ENCODE measurements around the gene LARP4B.

Gene LARP4B

GRCh38 chr10:856416-857157, 74.9 kb downstream of the LARP4B start:
- H3K27ac ChIP-seq (ENCODE audit: insufficient read depth, low read length, poor library complexity, severe bottlenecking), result no peak overlapping the region
- no peaks in the 10 kb centered on the region for H3K4me1 ChIP-seq (ENCODE audit: control insufficient read depth, insufficient read depth, low read length, poor library complexity, severe bottlenecking)
- H3K27me3 ChIP-seq (replicated peaks; ENCODE audit: control insufficient read depth, insufficient read depth, low read length, poor library complexity, severe bottlenecking), result no peaks in the 10 kb centered on the region
- H3K36me3 ChIP-seq (ENCODE audit: control insufficient read depth, insufficient read depth, low read length), result peaks cover 8% of the 10 kb centered on the region
- no peak overlapping the region for H3K4me3 ChIP-seq (ENCODE audit: insufficient read depth, low read depth, low read length, poor library complexity, severe bottlenecking)
- no peak for DNase-seq
- no peaks in the 10 kb centered on the region for H3K9me3 ChIP-seq (ENCODE audit: control insufficient read depth, low read length)

- Histone ChIP-seq H3K36me3 (ENCODE audit: control insufficient read depth, insufficient read depth, low read length) (peaks cover 11% of the 10 kb centered on the region), H3K4me1 (ENCODE audit: control insufficient read depth, insufficient read depth, low read length, poor library complexity, severe bottlenecking) (no peaks in the 10 kb centered on the region), H3K27ac (ENCODE audit: insufficient read depth, low read length, poor library complexity, severe bottlenecking) (no peak overlapping the region), H3K9me3 (ENCODE audit: control insufficient read depth, low read length) (no peaks in the 10 kb centered on the region), H3K27me3 (replicated peaks; ENCODE audit: control insufficient read depth, insufficient read depth, low read length, poor library complexity, severe bottlenecking) (no peaks in the 10 kb centered on the region), H3K4me3 (ENCODE audit: insufficient read depth, low read depth, low read length, poor library complexity, severe bottlenecking) (no peak overlapping the region)
- no peak for DNase-seq
These were observed 75.8 kb downstream of the LARP4B start for GRCh38 chr10:855671-856070.

- H3K4me3 ChIP-seq (ENCODE audit: insufficient read depth, low read depth, low read length, poor library complexity, severe bottlenecking), result no peak overlapping the region
- DNase-seq, result no peak
- H3K4me1 ChIP-seq (ENCODE audit: control insufficient read depth, insufficient read depth, low read length, poor library complexity, severe bottlenecking), result no peaks in the 10 kb centered on the region
- H3K36me3 ChIP-seq (ENCODE audit: control insufficient read depth, insufficient read depth, low read length), result peaks cover 6% of the 10 kb centered on the region
- no peaks in the 10 kb centered on the region for H3K9me3 ChIP-seq (ENCODE audit: control insufficient read depth, low read length)
- no peaks in the 10 kb centered on the region for H3K27me3 ChIP-seq (replicated peaks; ENCODE audit: control insufficient read depth, insufficient read depth, low read length, poor library complexity, severe bottlenecking)
- H3K27ac ChIP-seq (ENCODE audit: insufficient read depth, low read length, poor library complexity, severe bottlenecking), result no peak overlapping the region
These were observed 76.4 kb downstream of the LARP4B start for GRCh38 chr10:855079-855478.

GRCh38 chr10:853017-853416, 78.5 kb downstream of the LARP4B start:
- Histone ChIP-seq H3K4me3 (ENCODE audit: insufficient read depth, low read depth, low read length, poor library complexity, severe bottlenecking) (no peak overlapping the region), H3K27me3 (replicated peaks; ENCODE audit: control insufficient read depth, insufficient read depth, low read length, poor library complexity, severe bottlenecking) (no peaks in the 10 kb centered on the region), H3K4me1 (ENCODE audit: control insufficient read depth, insufficient read depth, low read length, poor library complexity, severe bottlenecking) (no peaks in the 10 kb centered on the region), H3K9me3 (ENCODE audit: control insufficient read depth, low read length) (no peaks in the 10 kb centered on the region), H3K27ac (ENCODE audit: insufficient read depth, low read length, poor library complexity, severe bottlenecking) (no peak overlapping the region), H3K36me3 (ENCODE audit: control insufficient read depth, insufficient read depth, low read length) (peaks cover 6% of the 10 kb centered on the region)
- DNase-seq, result no peak

GRCh38 chr10:852386-852785, 79.1 kb downstream of the LARP4B start:
- Histone ChIP-seq H3K9me3 (ENCODE audit: control insufficient read depth, low read length) (no peaks in the 10 kb centered on the region), H3K4me1 (ENCODE audit: control insufficient read depth, insufficient read depth, low read length, poor library complexity, severe bottlenecking) (no peaks in the 10 kb centered on the region), H3K36me3 (ENCODE audit: control insufficient read depth, insufficient read depth, low read length) (peaks cover 6% of the 10 kb centered on the region), H3K27ac (ENCODE audit: insufficient read depth, low read length, poor library complexity, severe bottlenecking) (no peak overlapping the region), H3K27me3 (replicated peaks; ENCODE audit: control insufficient read depth, insufficient read depth, low read length, poor library complexity, severe bottlenecking) (no peaks in the 10 kb centered on the region), H3K4me3 (ENCODE audit: insufficient read depth, low read depth, low read length, poor library complexity, severe bottlenecking) (no peak overlapping the region)
- no peak for DNase-seq

GRCh38 chr10:851901-852300, 79.6 kb downstream of the LARP4B start:
- H3K36me3 ChIP-seq (ENCODE audit: control insufficient read depth, insufficient read depth, low read length), result peaks cover 6% of the 10 kb centered on the region
- H3K4me1 ChIP-seq (ENCODE audit: control insufficient read depth, insufficient read depth, low read length, poor library complexity, severe bottlenecking), result no peaks in the 10 kb centered on the region
- H3K4me3 ChIP-seq (ENCODE audit: insufficient read depth, low read depth, low read length, poor library complexity, severe bottlenecking), result no peak overlapping the region
- no peak overlapping the region for H3K27ac ChIP-seq (ENCODE audit: insufficient read depth, low read length, poor library complexity, severe bottlenecking)
- DNase-seq, result no peak
- H3K27me3 ChIP-seq (replicated peaks; ENCODE audit: control insufficient read depth, insufficient read depth, low read length, poor library complexity, severe bottlenecking), result no peaks in the 10 kb centered on the region
- no peaks in the 10 kb centered on the region for H3K9me3 ChIP-seq (ENCODE audit: control insufficient read depth, low read length)

- no peaks in the 10 kb centered on the region for H3K4me1 ChIP-seq (ENCODE audit: control insufficient read depth, insufficient read depth, low read length, poor library complexity, severe bottlenecking)
- DNase-seq, result no peak
- no peak overlapping the region for H3K27ac ChIP-seq (ENCODE audit: insufficient read depth, low read length, poor library complexity, severe bottlenecking)
- peaks cover 7% of the 10 kb centered on the region for H3K36me3 ChIP-seq (ENCODE audit: control insufficient read depth, insufficient read depth, low read length)
- H3K27me3 ChIP-seq (replicated peaks; ENCODE audit: control insufficient read depth, insufficient read depth, low read length, poor library complexity, severe bottlenecking), result no peaks in the 10 kb centered on the region
- H3K4me3 ChIP-seq (ENCODE audit: insufficient read depth, low read depth, low read length, poor library complexity, severe bottlenecking), result no peak overlapping the region
- H3K9me3 ChIP-seq (ENCODE audit: control insufficient read depth, low read length), result no peaks in the 10 kb centered on the region
These were observed 81.4 kb downstream of the LARP4B start for GRCh38 chr10:850093-850492.

GRCh38 chr10:847868-848267, 83.6 kb downstream of the LARP4B start:
- DNase-seq, result no peak
- H3K36me3 ChIP-seq (ENCODE audit: control insufficient read depth, insufficient read depth, low read length), result peaks cover 25% of the 10 kb centered on the region
- no peaks in the 10 kb centered on the region for H3K27me3 ChIP-seq (replicated peaks; ENCODE audit: control insufficient read depth, insufficient read depth, low read length, poor library complexity, severe bottlenecking)
- no peaks in the 10 kb centered on the region for H3K9me3 ChIP-seq (ENCODE audit: control insufficient read depth, low read length)
- no peak overlapping the region for H3K27ac ChIP-seq (ENCODE audit: insufficient read depth, low read length, poor library complexity, severe bottlenecking)
- H3K4me3 ChIP-seq (ENCODE audit: insufficient read depth, low read depth, low read length, poor library complexity, severe bottlenecking), result no peak overlapping the region
- H3K4me1 ChIP-seq (ENCODE audit: control insufficient read depth, insufficient read depth, low read length, poor library complexity, severe bottlenecking), result no peaks in the 10 kb centered on the region

GRCh38 chr10:846126-846685, 85.3 kb downstream of the LARP4B start:
- no peaks in the 10 kb centered on the region for H3K9me3 ChIP-seq (ENCODE audit: control insufficient read depth, low read length)
- H3K27me3 ChIP-seq (replicated peaks; ENCODE audit: control insufficient read depth, insufficient read depth, low read length, poor library complexity, severe bottlenecking), result no peaks in the 10 kb centered on the region
- no peak overlapping the region for H3K27ac ChIP-seq (ENCODE audit: insufficient read depth, low read length, poor library complexity, severe bottlenecking)
- H3K4me1 ChIP-seq (ENCODE audit: control insufficient read depth, insufficient read depth, low read length, poor library complexity, severe bottlenecking), result no peaks in the 10 kb centered on the region
- no peak for DNase-seq
- no peak overlapping the region for H3K4me3 ChIP-seq (ENCODE audit: insufficient read depth, low read depth, low read length, poor library complexity, severe bottlenecking)
- H3K36me3 ChIP-seq (ENCODE audit: control insufficient read depth, insufficient read depth, low read length), result peaks cover 27% of the 10 kb centered on the region

- Histone ChIP-seq H3K4me1 (ENCODE audit: control insufficient read depth, insufficient read depth, low read length, poor library complexity, severe bottlenecking) (no peaks in the 10 kb centered on the region), H3K36me3 (ENCODE audit: control insufficient read depth, insufficient read depth, low read length) (peaks cover 33% of the 10 kb centered on the region), H3K9me3 (ENCODE audit: control insufficient read depth, low read length) (no peaks in the 10 kb centered on the region), H3K27me3 (replicated peaks; ENCODE audit: control insufficient read depth, insufficient read depth, low read length, poor library complexity, severe bottlenecking) (no peaks in the 10 kb centered on the region), H3K4me3 (ENCODE audit: insufficient read depth, low read depth, low read length, poor library complexity, severe bottlenecking) (no peak overlapping the region), H3K27ac (ENCODE audit: insufficient read depth, low read length, poor library complexity, severe bottlenecking) (no peak overlapping the region)
- no peak for DNase-seq
These were observed 86.0 kb downstream of the LARP4B start for GRCh38 chr10:845526-845925.
